ENCODE data around the gene COL25A1. TPM values are rescaled to one million over a fixed set of nuclear protein-coding genes. Genes with fewer than 3 reads are reported as not detected.
"Not testable (repeated sequence)": the region's sequence is repeated elsewhere in the genome, so short reads cannot be mapped to it uniquely, and the experiment has no call there.

The COL25A1 gene
- total RNA-seq, 1 donor from 2014 or later: 4.3 TPM

- Histone ChIP-seq H3K27me3 (ENCODE audit: control insufficient read depth, insufficient read depth, low read length) (no peaks in the 10 kb centered on the region), H3K36me3 (ENCODE audit: control insufficient read depth, insufficient read depth, low read length) (no peaks in the 10 kb centered on the region), H3K4me3 (ENCODE audit: low read depth, low read length) (no peak overlapping the region)
- no peak for TF ChIP-seq CTCF (IDR thresholded peaks at IDR 0.05; ENCODE audit: insufficient read depth, low read length, poor library complexity, severe bottlenecking)
- no peak for DNase-seq (ENCODE audit: low read depth)
Observed at GRCh38 chr4:109111031-109111430, 191.4 kb downstream of the COL25A1 start.

- H3K36me3 ChIP-seq (ENCODE audit: control insufficient read depth, insufficient read depth, low read length); H3K4me3 ChIP-seq (ENCODE audit: low read depth, low read length); H3K27me3 ChIP-seq (ENCODE audit: control insufficient read depth, insufficient read depth, low read length); DNase-seq (ENCODE audit: low read depth): not testable (repeated sequence)
Observed at GRCh38 chr4:109108215-109108614, 194.2 kb downstream of the COL25A1 start.

GRCh38 chr4:109094056-109094455 lies 208.4 kb downstream of the COL25A1 start:
- TF ChIP-seq CTCF (IDR thresholded peaks at IDR 0.05; ENCODE audit: insufficient read depth, low read length, poor library complexity, severe bottlenecking): no peak
- Histone ChIP-seq H3K27me3 (ENCODE audit: control insufficient read depth, insufficient read depth, low read length) (no peaks in the 10 kb centered on the region), H3K4me3 (ENCODE audit: low read depth, low read length) (no peak overlapping the region), H3K36me3 (ENCODE audit: control insufficient read depth, insufficient read depth, low read length) (no peaks in the 10 kb centered on the region)
- no peak for DNase-seq (ENCODE audit: low read depth)

- Histone ChIP-seq H3K27me3 (ENCODE audit: control insufficient read depth, insufficient read depth, low read length) (no peaks in the 10 kb centered on the region), H3K4me3 (ENCODE audit: low read depth, low read length) (no peak overlapping the region), H3K36me3 (ENCODE audit: control insufficient read depth, insufficient read depth, low read length) (no peaks in the 10 kb centered on the region)
- DNase-seq (ENCODE audit: low read depth): no peak
- TF ChIP-seq CTCF (IDR thresholded peaks at IDR 0.05; ENCODE audit: insufficient read depth, low read length, poor library complexity, severe bottlenecking): no peak
Observed at GRCh38 chr4:109091727-109092409, 210.6 kb downstream of the COL25A1 start.

GRCh38 chr4:109083911-109084310 lies 218.5 kb downstream of the COL25A1 start:
- H3K4me3 ChIP-seq (ENCODE audit: low read depth, low read length): no peak overlapping the region
- no peaks in the 10 kb centered on the region for H3K36me3 ChIP-seq (ENCODE audit: control insufficient read depth, insufficient read depth, low read length)
- no peaks in the 10 kb centered on the region for H3K27me3 ChIP-seq (ENCODE audit: control insufficient read depth, insufficient read depth, low read length)
- TF ChIP-seq CTCF (IDR thresholded peaks at IDR 0.05; ENCODE audit: insufficient read depth, low read length, poor library complexity, severe bottlenecking): no peak
- DNase-seq (ENCODE audit: low read depth): no peak

- Histone ChIP-seq H3K27me3 (ENCODE audit: control insufficient read depth, insufficient read depth, low read length) (no peaks in the 10 kb centered on the region), H3K4me3 (ENCODE audit: low read depth, low read length) (no peak overlapping the region), H3K36me3 (ENCODE audit: control insufficient read depth, insufficient read depth, low read length) (no peaks in the 10 kb centered on the region)
- no peak for TF ChIP-seq CTCF (IDR thresholded peaks at IDR 0.05; ENCODE audit: insufficient read depth, low read length, poor library complexity, severe bottlenecking)
- DNase-seq (ENCODE audit: low read depth): no peak
Observed at GRCh38 chr4:109079731-109080130, 222.7 kb downstream of the COL25A1 start.
